RWPE1 (cell line): ENCODE data around the gene ZNF423.

Experiments used
- CTCF ChIA-PET: fragments of 350-600 bp; sonication (Branson Sonifier 250); formaldehyde crosslinking; extraction: SDS; loops from one replicate; lab custom pipeline; 2021; lab: Yijun Ruan, JAX
- POLR2A ChIA-PET: fragments of 400-600 bp; formaldehyde crosslinking; extraction: SDS; loops from one replicate; lab custom pipeline; 2020; ENCODE audit warnings: antibody characterized with exemption; ENCODE audit not compliant: low non-redundant PET; lab: Yijun Ruan, JAX
- DNase-seq: peaks from one replicate; pipeline ENCODE4 v3.0.0; 2012; ENCODE audit warnings: low spot score
- H3K27ac ChIP-seq: fragments of 450-650 bp; 2 replicates; pipeline ENCODE4 v1.5.1; 2017
- CTCF ChIP-seq: fragments of 450-650 bp; conservative IDR thresholded peaks from 2 replicates; pipeline ENCODE4 v1.5.1; 2017; ENCODE audit warnings: low read depth, mild to moderate bottlenecking

Gene ZNF423

GRCh38 chr16:49717689-49718088 lies 138.2 kb downstream of the ZNF423 start:
- CTCF ChIA-PET: no interaction called here
- DNase-seq: no peak
- no peak overlapping the region for H3K27ac ChIP-seq
- no peak for TF ChIP-seq CTCF
- POLR2A ChIA-PET: no interaction called here

- POLR2A ChIA-PET: no interaction called here
- no peak overlapping the region for H3K27ac ChIP-seq
- CTCF ChIA-PET: interaction anchor here (0.6 kb wide), 1 partner anchor 141 kb away, joined by 3 read pairs; no protein-coding TSS in a partner anchor
- no peak for DNase-seq
- TF ChIP-seq CTCF: no peak
Observed at GRCh38 chr16:49716339-49716934, 139.5 kb downstream of the ZNF423 start.

- no peak for TF ChIP-seq CTCF
- POLR2A ChIA-PET: no interaction called here
- no peak overlapping the region for H3K27ac ChIP-seq
- CTCF ChIA-PET: no interaction called here
- DNase-seq: no peak
Observed at GRCh38 chr16:49713770-49714169, 142.1 kb downstream of the ZNF423 start.

- ChIA-PET CTCF (no interaction called here), POLR2A (no interaction called here)
- no peak for TF ChIP-seq CTCF
- H3K27ac ChIP-seq: no peak overlapping the region
- no peak for DNase-seq
Observed at GRCh38 chr16:49712542-49712941, 143.4 kb downstream of the ZNF423 start.

- TF ChIP-seq CTCF: no peak
- DNase-seq: no peak
- CTCF ChIA-PET: no interaction called here
Observed at GRCh38 chr16:49712106-49712505, 143.8 kb downstream of the ZNF423 start.

GRCh38 chr16:49709057-49709456 lies 146.9 kb downstream of the ZNF423 start:
- no peak for TF ChIP-seq CTCF
- H3K27ac ChIP-seq: no peak overlapping the region
- CTCF ChIA-PET: interaction anchor here (0.7 kb wide), 1 partner anchor 10 kb away, joined by 4 read pairs; no protein-coding TSS in a partner anchor
- no peak for DNase-seq
- POLR2A ChIA-PET: no interaction called here

More at GRCh38 chr16:49712106-49712505, 143.8 kb downstream of the ZNF423 start:
- H3K27ac ChIP-seq: no peak overlapping the region
- POLR2A ChIA-PET: no interaction called here
